A549 (cell line): ENCODE data around the gene BCR. TPM values are rescaled to one million over a fixed set of nuclear protein-coding genes. Genes with fewer than 3 reads are reported as not detected.

Source experiments
- ATAC-seq, 2 experiments: fragments of 200-7000 bp in 1 of 2; fragments of >200 bp in 1 of 2; cut with Nextera tagmentation in 1 of 2; cut with Tn5 transposase in 1 of 2; 3 replicates each; pipeline versions ENCODE4 v1.8.0 to v1.9.1; 2018 to 2020; ENCODE audit warnings: mild to moderate bottlenecking in 1 of 2, moderate library complexity in 1 of 2
- CTCF ChIA-PET: fragments of 300-600 bp; sonication (Branson Sonifier 250); formaldehyde crosslinking; extraction: SDS; loops from one replicate; lab custom pipeline; 2021; ENCODE audit warnings: antibody characterized with exemption, inconsistent platforms; lab: Yijun Ruan, JAX
- POLR2A ChIA-PET: fragments of 350-600 bp; formaldehyde crosslinking; extraction: SDS; loops from one replicate; lab custom pipeline; 2021; ENCODE audit warnings: antibody characterized with exemption, inconsistent platforms; lab: Yijun Ruan, JAX
- DNase-seq, 2 experiments: peaks; one replicate each; pipeline versions ENCODE4 v3.0.0 to v3.0.0-alpha.2; 2011 to 2016; ENCODE audit warnings: low read depth in 1 of 2, low spot score in 1 of 2
- FAIRE-seq: peaks from 2 replicates; lab custom pipeline; 2011; peaks lifted over from hg19 to GRCh38; lab: Jason Lieb, UNC
- H3K27ac ChIP-seq, 2 experiments: fragments of >200 bp; sonication (Bioruptor Twin); formaldehyde crosslinking; 3 replicates each; pipeline ENCODE4 v1.5.1; 2016 to 2017
- H3K4me1 ChIP-seq: fragments of >200 bp; sonication (Bioruptor Twin); formaldehyde crosslinking; 3 replicates; pipeline ENCODE4 v1.6.1; 2016
- H3K4me2 ChIP-seq: fragments of >200 bp; sonication (Bioruptor Twin); formaldehyde crosslinking; 3 replicates; pipeline ENCODE4 v1.6.1; 2016
- H3K4me3 ChIP-seq: fragments of >200 bp; sonication (Bioruptor Twin); formaldehyde crosslinking; 3 replicates; pipeline ENCODE4 v1.5.1; 2016
- H3K9me3 ChIP-seq: fragments of >200 bp; sonication (Bioruptor Twin); formaldehyde crosslinking; 3 replicates; pipeline ENCODE4 v1.6.1; 2016
- CBX8 ChIP-seq: fragments of 200-600 bp; sonication (generic); IDR thresholded peaks from 2 replicates; pipeline ENCODE4 v1.6.1; 2016
- CHD2 ChIP-seq: fragments of 150-350 bp; IDR thresholded peaks from 2 replicates; pipeline ENCODE4 v1.6.1; 2014; ENCODE audit warnings: low read length; ENCODE audit not compliant: partially characterized antibody
- E2F6 ChIP-seq: IDR thresholded peaks from 2 replicates; pipeline ENCODE4 v1.6.1; 2012; ENCODE audit warnings: low read depth, borderline replicate concordance
- EHF ChIP-seq: fragments of 250-450 bp; sonication (Bioruptor Pico); IDR thresholded peaks from 2 replicates; pipeline ENCODE4 v1.5.0; 2020; ENCODE audit warnings: mild to moderate bottlenecking
- EHMT2 ChIP-seq: fragments of 200-600 bp; sonication (generic); IDR thresholded peaks from 2 replicates; pipeline ENCODE4 v1.6.1; 2016; ENCODE audit warnings: antibody characterized with exemption, low read depth, mild to moderate bottlenecking, moderate library complexity
- EP300 ChIP-seq, 2 experiments: fragments of >200 bp; sonication (Bioruptor Twin); formaldehyde crosslinking; IDR thresholded peaks; 2 replicates in 1 of 2; 3 replicates in 1 of 2; pipeline ENCODE4 v1.6.1; 2016 to 2017
- FOSB ChIP-seq: fragments of 250-450 bp; sonication (Bioruptor Pico); IDR thresholded peaks from 2 replicates; pipeline ENCODE4 v1.5.0; 2020; ENCODE audit warnings: mild to moderate bottlenecking, moderate library complexity
- FOSL2 ChIP-seq, 2 experiments: fragments of 450-650 bp in 1 of 2; fragments of >200 bp in 1 of 2; sonication (Bioruptor Twin) in 1 of 2; formaldehyde crosslinking; IDR thresholded peaks; 2 replicates each; pipeline versions ENCODE4 v1.5.0 to v1.6.1; 2016 to 2020; ENCODE audit warnings: mild to moderate bottlenecking in 1 of 2, moderate library complexity in 1 of 2
- FOXS1 ChIP-seq: fragments of 250-450 bp; sonication (Bioruptor Pico); IDR thresholded peaks from 2 replicates; pipeline ENCODE4 v1.5.0; 2020; ENCODE audit warnings: mild to moderate bottlenecking, moderate library complexity
- HDAC2 ChIP-seq: fragments of 200-600 bp; sonication (generic); IDR thresholded peaks from 2 replicates; pipeline ENCODE4 v1.6.1; 2016
- HEYL ChIP-seq: fragments of 250-450 bp; sonication (Bioruptor Pico); IDR thresholded peaks from 2 replicates; pipeline ENCODE4 v1.8.0; 2021; ENCODE audit warnings: mild to moderate bottlenecking, moderate library complexity
- HOXA7 ChIP-seq: fragments of 250-450 bp; sonication (Bioruptor Pico); IDR thresholded peaks from 2 replicates; pipeline ENCODE4 v1.5.0; 2020; ENCODE audit warnings: mild to moderate bottlenecking, moderate library complexity
- KDM1A ChIP-seq: fragments of 200-600 bp; sonication (generic); IDR thresholded peaks from 2 replicates; pipeline ENCODE4 v1.6.1; 2016; ENCODE audit warnings: low read depth, mild to moderate bottlenecking
- MAFK ChIP-seq: fragments of 450-650 bp; IDR thresholded peaks from 2 replicates; pipeline ENCODE4 v1.6.1; 2014; ENCODE audit not compliant: partially characterized antibody
- MAZ ChIP-seq: fragments of 150-350 bp; IDR thresholded peaks from 2 replicates; pipeline ENCODE4 v1.6.1; 2014; ENCODE audit warnings: antibody characterized with exemption, low read depth, low read length, borderline replicate concordance
- MYC ChIP-seq: IDR thresholded peaks from 2 replicates; pipeline ENCODE4 v1.6.1; 2012; ENCODE audit warnings: mild to moderate bottlenecking, inconsistent platforms, low read length, improper control_type of control experiment, borderline replicate concordance
- NFE2L2 ChIP-seq: fragments of 150-350 bp; conservative IDR thresholded peaks from 2 replicates; pipeline ENCODE4 v1.6.1; 2014; ENCODE audit warnings: low read length
- NR3C1 ChIP-seq: fragments of >200 bp; sonication (Bioruptor Twin); formaldehyde crosslinking; IDR thresholded peaks from 3 replicates; pipeline ENCODE4 v1.6.1; 2017
- PHF8 ChIP-seq: fragments of 200-600 bp; sonication (generic); IDR thresholded peaks from 2 replicates; pipeline ENCODE4 v1.6.1; 2016; ENCODE audit warnings: low read depth, mild to moderate bottlenecking, antibody characterized with exemption, moderate library complexity, borderline replicate concordance
- RARB ChIP-seq: fragments of 250-450 bp; sonication (Bioruptor Pico); IDR thresholded peaks from 2 replicates; pipeline ENCODE4 v1.8.0; 2021; ENCODE audit warnings: mild to moderate bottlenecking, moderate library complexity
- RCOR1 ChIP-seq: fragments of 150-350 bp; IDR thresholded peaks from 2 replicates; pipeline ENCODE4 v1.6.1; 2014; ENCODE audit warnings: antibody characterized with exemption, low read length, low read depth
- RNF2 ChIP-seq: fragments of 200-600 bp; sonication (generic); IDR thresholded peaks from 2 replicates; pipeline ENCODE4 v1.6.1; 2016; ENCODE audit warnings: low read depth, mild to moderate bottlenecking, antibody characterized with exemption, moderate library complexity, borderline replicate concordance
- SREBF2 ChIP-seq: fragments of 450-650 bp; IDR thresholded peaks from 2 replicates; pipeline ENCODE4 v1.6.1; 2014; ENCODE audit warnings: mild to moderate bottlenecking, moderate library complexity
- TP53 ChIP-seq: fragments of 250-450 bp; sonication (Bioruptor Pico); IDR thresholded peaks from 2 replicates; pipeline ENCODE4 v1.5.0; 2021; ENCODE audit warnings: mild to moderate bottlenecking, moderate library complexity
- ZC3H11A ChIP-seq: fragments of 450-650 bp; IDR thresholded peaks from 2 replicates; pipeline ENCODE4 v1.6.1; 2014; ENCODE audit warnings: antibody characterized with exemption, mild to moderate bottlenecking
- ZFP36 ChIP-seq: fragments of 450-650 bp; IDR thresholded peaks from 2 replicates; pipeline ENCODE4 v1.6.1; 2014; ENCODE audit warnings: borderline replicate concordance; ENCODE audit not compliant: partially characterized antibody
- WGBS: methylation state at CpG from one replicate; pipeline ENCODE4 v1.1.6; 2017; ENCODE audit errors: missing lambda C conversion rate; 5-methylcytosine and 5-hydroxymethylcytosine counted together
- polyA plus RNA-seq, 4 experiments: library from polyadenylated mRNA; depleted of rRNA in 3 of 4; stranded (reverse); fragments of >200 nt; fragmentation: RNase III in 1 of 4; extraction: RNeasy Plus Mini Kit Qiagen cat#74134 plus additional on column Dnase treatment in 1 of 4; gene quantifications; 2 replicates in 3 of 4; 3 replicates in 1 of 4; pipeline ENCODE4 v1.2.3, GENCODE V29; 2011 to 2017
- TF ChIP-seq, protein P1 (sequence below): fragments of 250-450 bp; sonication (Bioruptor Pico); IDR thresholded peaks from 2 replicates; pipeline ENCODE4 v1.5.0; 2020; ENCODE audit warnings: low read depth, mild to moderate bottlenecking, moderate library complexity
- TF ChIP-seq, protein P2 (sequence below): fragments of >200 bp; sonication (Bioruptor Twin); formaldehyde crosslinking; IDR thresholded peaks from 3 replicates; pipeline ENCODE4 v1.6.1; 2016

The BCR gene
- polyA plus RNA-seq, 2 of the 4 experiments (the other 2 are of a cell fraction): 14.7 to 16.4 TPM

- ChIA-PET CTCF (interaction anchor here (0.9 kb wide), 1 partner anchor 71 kb away, joined by 4 read pairs; no protein-coding TSS in a partner anchor), POLR2A (no interaction called here)
- Histone ChIP-seq H3K4me2 (no peak overlapping the region), H3K27ac (no peak overlapping the region), H3K4me3 (no peak overlapping the region), H3K9me3 (no peaks in the 10 kb centered on the region), H3K4me1 (peaks cover 23% of the 10 kb centered on the region; the same call in 2 of the 3 replicates)
- 69% methylated on average over 8 of the region's 11 CpGs for WGBS
- no peak for ATAC-seq
- FAIRE-seq: no peak
- TF ChIP-seq RNF2 (no peak), HOXA7 (CRISPR knock-in tag) (no peak), FOSL2 (IDR thresholded peaks at IDR 0.05) (no peak), FOSL2 (CRISPR knock-in tag; IDR thresholded peaks at IDR 0.05) (no peak), ZC3H11A (no peak), PHF8 (no peak), NFE2L2 (no peak), SREBF2 (no peak), CBX8 (no peak), MAZ (no peak), E2F6 (no peak), MAFK (no peak)
- TF ChIP-seq, protein P1, sequence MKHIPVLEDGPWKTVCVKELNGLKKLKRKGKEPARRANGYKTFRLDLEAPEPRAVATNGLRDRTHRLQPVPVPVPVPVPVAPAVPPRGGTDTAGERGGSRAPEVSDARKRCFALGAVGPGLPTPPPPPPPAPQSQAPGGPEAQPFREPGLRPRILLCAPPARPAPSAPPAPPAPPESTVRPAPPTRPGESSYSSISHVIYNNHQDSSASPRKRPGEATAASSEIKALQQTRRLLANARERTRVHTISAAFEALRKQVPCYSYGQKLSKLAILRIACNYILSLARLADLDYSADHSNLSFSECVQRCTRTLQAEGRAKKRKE: no peak
- DNase-seq: no peak
These were observed 38.5 kb downstream of the BCR start for GRCh38 chr22:23218867-23219251.

DNA sequence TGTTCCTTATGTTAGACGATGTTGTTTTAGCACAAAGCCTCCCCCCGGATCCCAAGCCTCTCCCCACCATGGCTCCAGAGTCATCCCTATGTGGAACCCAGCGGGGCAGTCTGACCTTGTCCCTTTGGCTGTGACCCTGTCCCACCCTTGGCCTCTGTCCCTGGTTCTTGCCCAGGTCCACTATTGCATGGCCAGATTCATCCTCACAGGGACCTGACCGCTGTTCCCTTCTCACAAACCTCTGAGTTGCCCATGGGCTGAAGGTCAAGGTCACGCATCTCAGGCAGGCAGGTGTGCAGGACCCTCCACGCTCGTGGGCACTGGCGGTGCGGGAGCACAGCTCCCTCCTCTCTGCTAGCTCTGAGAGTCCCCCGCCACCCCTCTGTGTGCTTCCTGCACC, 39.0 kb downstream of the BCR start:
- POLR2A ChIA-PET: no interaction called here
- no peak for TF ChIP-seq CHD2
- no peak for TF ChIP-seq SREBF2
- TF ChIP-seq RARB: no peak
- no peak for TF ChIP-seq EHF (CRISPR knock-in tag)
- TF ChIP-seq RCOR1: no peak
- no peak for TF ChIP-seq ZFP36
- TF ChIP-seq EHMT2: no peak
- TF ChIP-seq MAZ: no peak
- TF ChIP-seq MAFK: no peak
- no peak for TF ChIP-seq FOSB
- no peak for TF ChIP-seq CBX8
- no peak for TF ChIP-seq NR3C1
- TF ChIP-seq HEYL (CRISPR knock-in tag): no peak
- TF ChIP-seq, all 56 proteins: peak for 0
- peaks cover 28% of the 10 kb centered on the region; the same call in 2 of the 3 replicates for H3K4me1 ChIP-seq
- no peak overlapping the region for H3K4me2 ChIP-seq
- no peak overlapping the region for H3K27ac ChIP-seq
- 99% methylated on average over 10 of the region's 10 CpGs for WGBS
- CTCF ChIA-PET: no interaction called here
- no peaks in the 10 kb centered on the region for H3K9me3 ChIP-seq
- FAIRE-seq (no peak), DNase-seq (no peak), ATAC-seq (no peak)
- no peak overlapping the region for H3K4me3 ChIP-seq

- FAIRE-seq: no peak
- 67% methylated on average over 10 of the region's 12 CpGs for WGBS
- POLR2A ChIA-PET: no interaction called here
These were observed 39.6 kb downstream of the BCR start for GRCh38 chr22:23219822-23220484.

More at GRCh38 chr22:23219822-23220484, 39.6 kb downstream of the BCR start:
- DNase-seq (no peak), ATAC-seq (no peak)
- CTCF ChIA-PET: no interaction called here
- peaks cover 31% of the 10 kb centered on the region for H3K4me1 ChIP-seq
- no peak overlapping the region for H3K27ac ChIP-seq
- no peaks in the 10 kb centered on the region for H3K9me3 ChIP-seq
- TF ChIP-seq MYC: no peak
- no peak for TF ChIP-seq HDAC2
- TF ChIP-seq RNF2: no peak
- no peak for TF ChIP-seq EHF (CRISPR knock-in tag)
- no peak for TF ChIP-seq FOSB
- TF ChIP-seq TP53 (CRISPR knock-in tag): no peak
- no peak for TF ChIP-seq RCOR1
- no peak for TF ChIP-seq EHMT2
- TF ChIP-seq ZFP36: no peak
- TF ChIP-seq PHF8: no peak
- TF ChIP-seq EP300 (IDR thresholded peaks at IDR 0.05): no peak
- TF ChIP-seq FOXS1 (CRISPR knock-in tag): no peak
- TF ChIP-seq, protein P2, sequence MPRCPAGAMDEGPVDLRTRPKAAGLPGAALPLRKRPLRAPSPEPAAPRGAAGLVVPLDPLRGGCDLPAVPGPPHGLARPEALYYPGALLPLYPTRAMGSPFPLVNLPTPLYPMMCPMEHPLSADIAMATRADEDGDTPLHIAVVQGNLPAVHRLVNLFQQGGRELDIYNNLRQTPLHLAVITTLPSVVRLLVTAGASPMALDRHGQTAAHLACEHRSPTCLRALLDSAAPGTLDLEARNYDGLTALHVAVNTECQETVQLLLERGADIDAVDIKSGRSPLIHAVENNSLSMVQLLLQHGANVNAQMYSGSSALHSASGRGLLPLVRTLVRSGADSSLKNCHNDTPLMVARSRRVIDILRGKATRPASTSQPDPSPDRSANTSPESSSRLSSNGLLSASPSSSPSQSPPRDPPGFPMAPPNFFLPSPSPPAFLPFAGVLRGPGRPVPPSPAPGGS: no peak
- no peak for TF ChIP-seq KDM1A
- H3K4me2 ChIP-seq: no peak overlapping the region
- H3K4me3 ChIP-seq: no peak overlapping the region
